ENCODE results near the gene HBD. TPM values are rescaled to one million over a fixed set of nuclear protein-coding genes. Genes with fewer than 3 reads are reported as not detected.

HBD gene
- total RNA-seq (1 to 10 TPM in 1 of 6 donors, not detected in 5; 1.1 TPM), polyA plus RNA-seq (not detected)

DNA sequence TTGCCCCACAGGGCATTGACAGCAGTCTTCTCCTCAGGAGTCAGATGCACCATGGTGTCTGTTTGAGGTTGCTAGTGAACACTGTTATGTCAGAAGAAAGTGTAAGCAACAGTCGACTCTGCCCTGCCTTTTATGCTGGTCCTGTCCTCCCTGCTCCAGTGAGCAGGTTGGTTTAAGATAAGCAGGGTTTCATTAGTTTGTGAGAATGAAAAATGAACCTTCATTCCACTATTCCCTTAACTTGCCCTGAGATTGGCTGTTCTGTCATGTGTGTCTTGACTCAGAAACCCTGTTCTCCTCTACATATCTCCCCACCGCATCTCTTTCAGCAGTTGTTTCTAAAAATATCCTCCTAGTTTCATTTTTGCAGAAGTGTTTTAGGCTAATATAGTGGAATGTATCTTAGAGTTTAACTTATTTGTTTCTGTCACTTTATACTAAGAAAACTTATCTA is at the start of gene HBD:
Gene HBD, minus strand, starts transcription at position 103 of the 454 bp plus-strand sequence. Its CDS starts 50 bp downstream, at position 53.
- TF ChIP-seq, protein P1, sequence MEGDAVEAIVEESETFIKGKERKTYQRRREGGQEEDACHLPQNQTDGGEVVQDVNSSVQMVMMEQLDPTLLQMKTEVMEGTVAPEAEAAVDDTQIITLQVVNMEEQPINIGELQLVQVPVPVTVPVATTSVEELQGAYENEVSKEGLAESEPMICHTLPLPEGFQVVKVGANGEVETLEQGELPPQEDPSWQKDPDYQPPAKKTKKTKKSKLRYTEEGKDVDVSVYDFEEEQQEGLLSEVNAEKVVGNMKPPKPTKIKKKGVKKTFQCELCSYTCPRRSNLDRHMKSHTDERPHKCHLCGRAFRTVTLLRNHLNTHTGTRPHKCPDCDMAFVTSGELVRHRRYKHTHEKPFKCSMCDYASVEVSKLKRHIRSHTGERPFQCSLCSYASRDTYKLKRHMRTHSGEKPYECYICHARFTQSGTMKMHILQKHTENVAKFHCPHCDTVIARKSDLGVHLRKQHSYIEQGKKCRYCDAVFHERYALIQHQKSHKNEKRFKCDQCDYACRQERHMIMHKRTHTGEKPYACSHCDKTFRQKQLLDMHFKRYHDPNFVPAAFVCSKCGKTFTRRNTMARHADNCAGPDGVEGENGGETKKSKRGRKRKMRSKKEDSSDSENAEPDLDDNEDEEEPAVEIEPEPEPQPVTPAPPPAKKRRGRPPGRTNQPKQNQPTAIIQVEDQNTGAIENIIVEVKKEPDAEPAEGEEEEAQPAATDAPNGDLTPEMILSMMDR (IDR thresholded peaks at IDR 0.05): no peak
- 46% methylated on average over 2 of the region's 2 CpGs for WGBS, 2 donors
- DNase-seq (no peak), ATAC-seq (no peak), FAIRE-seq (no peak)
- Histone ChIP-seq H3K9me3 (no peaks in the 10 kb centered on the region), H3K4me3 (no peak within 1 kb of the TSS), H3K27ac (no peak within 1 kb of the TSS), H3K36me3 (no peaks in the 10 kb centered on the region), H3K27me3 (no peaks in the 10 kb centered on the region), H3K4me1 (no peaks in the 10 kb centered on the region)
- intact Hi-C loops (cut with DNase I): no loop called here

DNA sequence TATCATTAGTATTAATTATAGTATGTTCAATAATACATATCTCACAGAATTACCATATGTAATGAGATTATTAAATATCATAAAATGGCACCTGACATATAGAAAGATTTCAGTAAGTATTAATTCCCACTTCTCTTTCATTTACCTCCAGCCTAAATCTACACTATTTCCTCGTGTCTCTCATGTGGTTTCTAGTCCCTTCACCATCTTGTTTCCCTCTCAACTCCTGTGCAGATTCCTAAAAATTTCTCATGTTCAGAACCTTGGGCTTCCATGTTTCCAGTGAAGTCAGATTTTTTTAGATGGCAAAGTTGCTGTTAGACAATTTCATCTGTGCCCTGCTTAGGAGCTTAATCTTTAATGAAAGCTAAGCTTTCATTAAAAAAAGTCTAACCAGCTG is 49.6 kb upstream of the HBD start:
- H3K9me3 ChIP-seq: no peaks in the 10 kb centered on the region
- no peaks in the 10 kb centered on the region for H3K4me1 ChIP-seq
- 34 to 47% methylated on average over 1 of the region's 1 CpG for WGBS, 2 donors
- H3K36me3 ChIP-seq: no peaks in the 10 kb centered on the region
- TF ChIP-seq, protein P1 (IDR thresholded peaks at IDR 0.05): no peak
- no peak overlapping the region for H3K27ac ChIP-seq
- FAIRE-seq (no peak), DNase-seq (no peak), ATAC-seq (no peak)
- H3K27me3 ChIP-seq: no peaks in the 10 kb centered on the region
- no peak overlapping the region for H3K4me3 ChIP-seq
- intact Hi-C loops (cut with DNase I): no loop called here

DNA sequence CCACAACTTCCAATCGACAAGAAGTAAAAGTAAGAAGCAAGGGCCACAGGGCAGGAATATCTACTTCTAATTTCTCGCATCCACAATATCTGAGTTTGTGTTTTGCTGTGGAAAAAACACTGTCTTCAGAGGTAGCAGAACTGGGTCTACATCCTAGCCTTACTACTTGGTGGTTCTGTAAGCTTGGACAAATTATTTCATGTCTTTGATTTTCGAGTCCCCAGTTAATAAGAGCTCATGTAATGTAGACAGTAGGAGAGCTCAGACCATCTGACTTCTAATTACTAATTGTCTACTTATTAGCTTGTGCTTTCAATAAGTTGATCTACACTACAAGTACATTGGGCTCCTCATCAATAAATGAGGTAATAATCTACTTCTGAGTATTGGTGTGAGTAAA is 48.8 kb upstream of the HBD start:
- no peak overlapping the region for H3K27ac ChIP-seq
- FAIRE-seq: no peak
- 57 to 66% methylated on average over 3 of the region's 3 CpGs for WGBS, 2 donors
- no peak for ATAC-seq
- TF ChIP-seq, protein P1 (IDR thresholded peaks at IDR 0.05): no peak
- intact Hi-C loops (cut with DNase I): no loop called here
- no peak for DNase-seq
- no peak overlapping the region for H3K4me3 ChIP-seq
- H3K27me3 ChIP-seq: no peaks in the 10 kb centered on the region
- no peaks in the 10 kb centered on the region for H3K36me3 ChIP-seq
- H3K9me3 ChIP-seq: no peaks in the 10 kb centered on the region
- H3K4me1 ChIP-seq: no peaks in the 10 kb centered on the region

DNA sequence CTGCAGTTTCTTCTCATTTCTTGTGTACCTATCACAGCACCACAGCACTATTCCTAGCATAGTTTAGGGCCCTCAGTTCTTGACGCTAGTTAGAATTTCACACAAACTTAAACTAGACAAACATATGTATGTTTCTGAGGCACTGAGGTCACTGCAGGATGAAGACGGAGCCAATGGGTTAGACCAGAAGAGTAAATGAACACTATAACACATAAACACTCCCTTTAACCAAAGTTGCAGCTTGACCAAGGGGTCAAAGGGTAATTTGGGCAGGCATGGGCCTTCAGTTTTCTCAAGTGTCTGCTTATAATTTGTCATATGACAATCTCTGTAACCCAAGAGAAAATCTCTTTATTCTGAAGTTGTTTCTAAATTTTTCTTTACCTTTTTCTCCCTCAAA is 48.3 kb upstream of the HBD start:
- Histone ChIP-seq H3K4me1 (no peaks in the 10 kb centered on the region), H3K36me3 (no peaks in the 10 kb centered on the region), H3K4me3 (no peak overlapping the region), H3K27ac (no peak overlapping the region), H3K27me3 (no peaks in the 10 kb centered on the region), H3K9me3 (no peaks in the 10 kb centered on the region)
- no peak for ATAC-seq
- TF ChIP-seq, protein P1 (IDR thresholded peaks at IDR 0.05): no peak
- FAIRE-seq: no peak
- 76 to 79% methylated on average over 2 of the region's 2 CpGs for WGBS, 2 donors
- intact Hi-C loops (cut with DNase I): no loop called here
- DNase-seq: no peak

DNA sequence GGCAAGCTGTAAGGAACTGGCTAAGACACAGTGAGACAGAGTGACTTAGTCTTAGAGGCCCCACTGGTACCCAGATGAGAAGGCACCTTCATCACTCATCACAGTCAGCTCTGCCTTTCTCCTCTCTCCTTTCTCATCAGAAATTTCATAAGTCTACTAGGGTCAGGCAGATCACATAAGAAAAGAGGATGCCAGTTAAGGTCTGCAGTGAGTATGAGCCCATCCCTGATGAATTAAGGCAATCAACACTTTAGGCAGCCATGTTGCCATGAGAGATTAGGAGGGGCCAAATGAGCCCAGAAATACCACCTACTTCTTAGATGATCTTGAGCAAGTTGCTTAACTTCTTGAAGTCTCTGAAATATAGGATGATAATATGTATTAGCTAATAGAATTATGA is 47.3 kb upstream of the HBD start:
- intact Hi-C loops (cut with DNase I): no loop called here
- Histone ChIP-seq H3K27me3 (no peaks in the 10 kb centered on the region), H3K4me3 (no peak overlapping the region), H3K27ac (no peak overlapping the region), H3K9me3 (no peaks in the 10 kb centered on the region), H3K4me1 (no peaks in the 10 kb centered on the region), H3K36me3 (no peaks in the 10 kb centered on the region)
- ATAC-seq (no peak), FAIRE-seq (no peak), DNase-seq (no peak)
- TF ChIP-seq, protein P1 (IDR thresholded peaks at IDR 0.05): no peak
